Endothelial cell of umbilical vein (primary cell): ENCODE measurements around the gene NXPH4. TPM values are rescaled to one million over a fixed set of nuclear protein-coding genes. Genes with fewer than 3 reads are reported as not detected.

Experiments used
- BruUV-seq: library from RNA; stranded (reverse); fragments of 400-500 nt; replicated peaks from 2 replicates; lab custom pipeline; 2021; lab: Mats Ljungman, UMichigan
- CTCF ChIA-PET: fragments of 300-600, 350-600 bp; sonication (Branson Sonifier 250); formaldehyde crosslinking; loops from one replicate; lab custom pipeline; 2021; ENCODE audit warnings: antibody characterized with exemption, inconsistent platforms; lab: Charles Lee
- POLR2A ChIA-PET: fragments of 300-600, 350-600 bp; sonication (Branson Sonifier 250); formaldehyde crosslinking; loops from one replicate; lab custom pipeline; 2021; ENCODE audit warnings: antibody characterized with exemption, inconsistent platforms; lab: Charles Lee
- DNase-seq: peaks from one replicate; pipeline ENCODE4 v3.0.0-alpha.2; 2011; ENCODE audit warnings: low read depth, low spot score
- FAIRE-seq: peaks from 2 replicates; lab custom pipeline; 2011; peaks lifted over from hg19 to GRCh38; lab: Jason Lieb, UNC
- H2AFZ ChIP-seq: 2 replicates; pipeline ENCODE4 v1.6.0; 2012; ENCODE audit warnings: low read depth, low read length, control low read depth, inconsistent platforms
- H3K27ac ChIP-seq: 2 replicates; pipeline ENCODE4 v1.5.1; 2011; ENCODE audit warnings: low read depth, mild to moderate bottlenecking, control low read depth, low read length, moderate library complexity; ENCODE audit not compliant: insufficient read depth
- H3K27me3 ChIP-seq, 2 experiments: 2 replicates each; pipeline versions ENCODE4 v1.6.0 to v1.6.1; 2011; ENCODE audit warnings: low read length in 2 of 2, mixed read lengths in 1 of 2; ENCODE audit not compliant: control insufficient read depth in 2 of 2, insufficient read depth in 2 of 2
- H3K36me3 ChIP-seq, 2 experiments: 2 replicates in 1 of 2; 3 replicates in 1 of 2; pipeline ENCODE4 v1.5.1; 2011; ENCODE audit warnings: low read length in 2 of 2, mild to moderate bottlenecking in 1 of 2, moderate library complexity in 1 of 2; ENCODE audit not compliant: control insufficient read depth in 2 of 2, insufficient read depth in 2 of 2; ENCODE audit errors: extremely low read depth in 1 of 2
- H3K4me1 ChIP-seq: 3 replicates; pipeline ENCODE4 v1.5.1; 2011; ENCODE audit warnings: mild to moderate bottlenecking, low read length; ENCODE audit not compliant: control insufficient read depth, insufficient read depth; ENCODE audit errors: extremely low read depth
- H3K4me2 ChIP-seq: 2 replicates; pipeline ENCODE4 v1.6.1; 2011; ENCODE audit warnings: low read length, control low read depth, mixed read lengths; ENCODE audit not compliant: insufficient read depth
- H3K4me3 ChIP-seq, 3 experiments: fragments of 200-600 bp in 1 of 3; sonication (generic), shearing (Covaris generic) in 1 of 3; replicated peaks in 1 of 3; 2 replicates each; pipeline ENCODE4 v1.5.1; 2011 to 2016; ENCODE audit warnings: control low read depth in 3 of 3, low read length in 3 of 3, mild to moderate bottlenecking in 2 of 3, inconsistent platforms in 1 of 3, low read depth in 1 of 3, moderate library complexity in 1 of 3; ENCODE audit not compliant: insufficient read depth in 1 of 3
- H3K79me2 ChIP-seq: 2 replicates; pipeline ENCODE4 v1.6.0; 2012; ENCODE audit warnings: low read length, inconsistent platforms; ENCODE audit not compliant: control insufficient read depth, insufficient read depth
- H3K9ac ChIP-seq: replicated peaks from 2 replicates; pipeline ENCODE3; 2011; ENCODE audit warnings: low read length, control low read depth; ENCODE audit not compliant: insufficient read depth; ENCODE audit errors: extremely low read depth
- H3K9me1 ChIP-seq: replicated peaks from 3 replicates; pipeline ENCODE4 v1.6.0; 2011; ENCODE audit warnings: mild to moderate bottlenecking, low read length; ENCODE audit not compliant: control insufficient read depth, insufficient read depth; ENCODE audit errors: extremely low read depth
- H3K9me3 ChIP-seq: replicated peaks from 2 replicates; pipeline ENCODE4 v1.5.1; 2012; ENCODE audit warnings: low read length, inconsistent platforms; ENCODE audit not compliant: control insufficient read depth, insufficient read depth
- H4K20me1 ChIP-seq: replicated peaks from 2 replicates; pipeline ENCODE3; 2011; ENCODE audit warnings: mild to moderate bottlenecking, low read length; ENCODE audit not compliant: control insufficient read depth, insufficient read depth; ENCODE audit errors: extremely low read depth
- EZH2 ChIP-seq: IDR thresholded peaks from 2 replicates; pipeline ENCODE4 v1.6.1; 2012; ENCODE audit warnings: borderline replicate concordance, low read depth, mild to moderate bottlenecking, moderate library complexity, low read length, inconsistent platforms; ENCODE audit not compliant: severe bottlenecking
- FOS ChIP-seq: IDR thresholded peaks from 2 replicates; pipeline ENCODE4 v1.6.1; 2011; ENCODE audit warnings: mild to moderate bottlenecking, low read length, moderate library complexity, borderline replicate concordance; ENCODE audit not compliant: insufficient read depth
- GATA2 ChIP-seq: IDR thresholded peaks from 2 replicates; pipeline ENCODE4 v1.7.0; 2011; ENCODE audit warnings: low read depth, mild to moderate bottlenecking, moderate library complexity, mixed read lengths, low read length; ENCODE audit not compliant: insufficient read length, insufficient read depth
- JUN ChIP-seq: IDR thresholded peaks from 2 replicates; pipeline ENCODE4 v1.6.1; 2011; ENCODE audit warnings: borderline replicate concordance, low read depth; ENCODE audit not compliant: insufficient read length, insufficient read depth
- MYC ChIP-seq: IDR thresholded peaks from one replicate; pipeline ENCODE4 v1.6.1; 2011; ENCODE audit warnings: mild to moderate bottlenecking, low read depth, low read length
- POLR2A ChIP-seq: IDR thresholded peaks from 2 replicates; pipeline ENCODE4 v1.6.1; 2012; ENCODE audit warnings: low read depth, mild to moderate bottlenecking, control low read depth, low read length
- POLR2AphosphoS5 ChIP-seq: IDR thresholded peaks from 2 replicates; pipeline ENCODE4 v1.6.1; 2012; ENCODE audit warnings: low read depth, mild to moderate bottlenecking, control low read depth, low read length, moderate library complexity; ENCODE audit not compliant: insufficient read depth
- dilution Hi-C: fragments of 300-500 bp; cut with MboI; formaldehyde crosslinking; loops from one replicate; pipeline ENCODE4 v1.15.0; 2019; ENCODE audit warnings: low sequenced_read_pairs; ENCODE audit not compliant: extremely low pct_ligation_motif_present
- intact Hi-C: fragments of 100-400 bp; cut with micrococcal nuclease; formaldehyde crosslinking; loops from one replicate; pipeline ENCODE4 v1.10.0; 2022
- polyA plus RNA-seq, 4 experiments: library from polyadenylated mRNA; depleted of rRNA in 3 of 4; stranded (reverse) in 3 of 4; unstranded in 1 of 4; fragments of >200 nt; gene quantifications; 2 replicates each; pipeline versions ENCODE4 v1.2.1 to v1.2.3, GENCODE V29; 2011 to 2012; ENCODE audit warnings: missing spikeins in 1 of 4
- total RNA-seq: library from RNA; stranded (reverse); gene quantifications from 2 replicates; pipeline ENCODE4 v1.2.3, GENCODE V29; 2021
- TF ChIP-seq, protein P1 (sequence below), 2 donors: IDR thresholded peaks; 1 replicate in 1 of 2; 2 replicates in 1 of 2; pipeline ENCODE4 v1.5.1; 2011; ENCODE audit warnings: low read length in 2 of 2, mild to moderate bottlenecking in 2 of 2, moderate library complexity in 2 of 2, control low read depth in 1 of 2, inconsistent platforms in 1 of 2, low read depth in 1 of 2; ENCODE audit not compliant: insufficient read depth in 1 of 2; ENCODE audit errors: extremely low read depth in 1 of 2
- TF ChIP-seq, protein P2 (sequence below): IDR thresholded peaks from 2 replicates; pipeline ENCODE4 v1.6.1; 2011; ENCODE audit not compliant: insufficient read depth, insufficient read length

Gene NXPH4
- total and polyA plus RNA-seq, 2 donors (not counting 3 experiments of a cell fraction or from before 2014, with no cell fraction given): 0.07 TPM; not detected in 1

DNA sequence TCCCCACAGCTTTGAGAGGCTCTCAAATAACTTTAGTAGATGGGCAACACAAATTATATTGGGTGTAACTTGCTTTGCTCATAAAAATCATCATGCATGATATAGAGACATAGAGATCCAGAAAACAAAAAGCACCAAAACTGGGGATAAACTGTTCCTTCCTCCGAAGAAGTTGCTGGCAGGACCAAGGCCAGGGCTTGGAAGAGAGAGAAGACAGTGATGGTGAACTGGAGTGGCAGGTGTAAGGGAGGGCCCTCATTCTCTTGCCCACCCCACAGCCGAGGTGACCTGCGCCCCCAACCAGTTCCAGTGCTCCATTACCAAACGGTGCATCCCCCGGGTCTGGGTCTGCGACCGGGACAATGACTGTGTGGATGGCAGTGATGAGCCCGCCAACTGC lies 15.4 kb upstream of the NXPH4 start:
- no peak for FAIRE-seq
- Histone ChIP-seq H3K36me3 (no peaks in the 10 kb centered on the region), H3K9me3 (no peaks in the 10 kb centered on the region), H4K20me1 (no peaks in the 10 kb centered on the region), H3K27ac (no peak overlapping the region), H3K27me3 (no peaks in the 10 kb centered on the region), H3K9me1 (no peaks in the 10 kb centered on the region), H3K79me2 (no peaks in the 10 kb centered on the region), H2AFZ (no peak overlapping the region), H3K4me3 (no peak overlapping the region), H3K9ac (no peak overlapping the region), H3K4me2 (no peak overlapping the region), H3K4me1 (no peaks in the 10 kb centered on the region)
- TF ChIP-seq, protein P1, sequence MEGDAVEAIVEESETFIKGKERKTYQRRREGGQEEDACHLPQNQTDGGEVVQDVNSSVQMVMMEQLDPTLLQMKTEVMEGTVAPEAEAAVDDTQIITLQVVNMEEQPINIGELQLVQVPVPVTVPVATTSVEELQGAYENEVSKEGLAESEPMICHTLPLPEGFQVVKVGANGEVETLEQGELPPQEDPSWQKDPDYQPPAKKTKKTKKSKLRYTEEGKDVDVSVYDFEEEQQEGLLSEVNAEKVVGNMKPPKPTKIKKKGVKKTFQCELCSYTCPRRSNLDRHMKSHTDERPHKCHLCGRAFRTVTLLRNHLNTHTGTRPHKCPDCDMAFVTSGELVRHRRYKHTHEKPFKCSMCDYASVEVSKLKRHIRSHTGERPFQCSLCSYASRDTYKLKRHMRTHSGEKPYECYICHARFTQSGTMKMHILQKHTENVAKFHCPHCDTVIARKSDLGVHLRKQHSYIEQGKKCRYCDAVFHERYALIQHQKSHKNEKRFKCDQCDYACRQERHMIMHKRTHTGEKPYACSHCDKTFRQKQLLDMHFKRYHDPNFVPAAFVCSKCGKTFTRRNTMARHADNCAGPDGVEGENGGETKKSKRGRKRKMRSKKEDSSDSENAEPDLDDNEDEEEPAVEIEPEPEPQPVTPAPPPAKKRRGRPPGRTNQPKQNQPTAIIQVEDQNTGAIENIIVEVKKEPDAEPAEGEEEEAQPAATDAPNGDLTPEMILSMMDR (IDR thresholded peaks at IDR 0.05; ENCODE audit: extremely low read depth in 1 of 2, insufficient read depth in 1 of 2, low read depth in 1 of 2, low read length in 2 of 2): no peak
- TF ChIP-seq EZH2 (no peak), GATA2 (no peak), POLR2A (no peak), MYC (no peak)
- TF ChIP-seq, protein P2, sequence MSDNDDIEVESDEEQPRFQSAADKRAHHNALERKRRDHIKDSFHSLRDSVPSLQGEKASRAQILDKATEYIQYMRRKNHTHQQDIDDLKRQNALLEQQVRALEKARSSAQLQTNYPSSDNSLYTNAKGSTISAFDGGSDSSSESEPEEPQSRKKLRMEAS: no peak
- CTCF ChIA-PET: no interaction called here
- no peak for DNase-seq
- dilution Hi-C loops: no loop called here
- intact Hi-C loops: no loop called here
- POLR2A ChIA-PET: no interaction called here
- BruUV-seq: no TSS peak

DNA sequence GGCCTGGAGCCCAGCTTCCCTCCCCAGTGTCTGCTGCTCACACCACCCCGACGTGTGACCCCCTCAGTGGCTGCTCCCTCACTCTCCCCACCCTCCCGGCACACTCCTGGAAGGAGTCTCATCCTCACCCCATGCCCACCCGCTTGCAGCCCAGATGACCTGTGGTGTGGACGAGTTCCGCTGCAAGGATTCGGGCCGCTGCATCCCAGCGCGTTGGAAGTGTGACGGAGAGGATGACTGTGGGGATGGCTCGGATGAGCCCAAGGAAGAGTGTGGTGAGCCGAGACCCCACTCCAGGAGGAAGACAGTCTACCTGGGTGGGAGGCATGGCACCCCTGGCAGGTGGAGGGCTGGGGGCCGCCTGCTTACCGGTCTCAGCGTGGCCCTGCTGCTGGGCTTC lies 15.0 kb upstream of the NXPH4 start:
- Histone ChIP-seq H3K4me1 (no peaks in the 10 kb centered on the region), H3K4me3 (no peak overlapping the region), H3K9me1 (no peaks in the 10 kb centered on the region), H3K4me2 (no peak overlapping the region), H3K9ac (no peak overlapping the region), H4K20me1 (no peaks in the 10 kb centered on the region), H3K27me3 (no peaks in the 10 kb centered on the region), H3K36me3 (no peaks in the 10 kb centered on the region), H2AFZ (no peak overlapping the region), H3K79me2 (no peaks in the 10 kb centered on the region), H3K27ac (no peak overlapping the region), H3K9me3 (no peaks in the 10 kb centered on the region)
- DNase-seq: no peak
- no TSS peak for BruUV-seq
- dilution Hi-C loops (no loop called here), intact Hi-C loops (no loop called here)
- ChIA-PET CTCF (no interaction called here), POLR2A (no interaction called here)
- no peak for TF ChIP-seq POLR2A
- no peak for TF ChIP-seq JUN
- no peak for TF ChIP-seq GATA2
- TF ChIP-seq POLR2AphosphoS5: no peak
- TF ChIP-seq, protein P1 (IDR thresholded peaks at IDR 0.05; ENCODE audit: extremely low read depth in 1 of 2, insufficient read depth in 1 of 2, low read depth in 1 of 2, low read length in 2 of 2): no peak
- no peak for TF ChIP-seq FOS
- TF ChIP-seq, protein P2: no peak
- no peak for TF ChIP-seq MYC
- no peak for TF ChIP-seq EZH2
- FAIRE-seq: no peak
